Measurements from ENCODE around the gene CCDC93.

GRCh38 chr2:117968722-117969121 lies 45.1 kb downstream of the CCDC93 start:
- TF ChIP-seq POLR2A (IDR thresholded peaks at IDR 0.05; ENCODE audit: low read depth, low read length) (no peak), TAF1 (IDR thresholded peaks at IDR 0.05; ENCODE audit: low read depth, low read length) (no peak), PAX5 (IDR thresholded peaks at IDR 0.05; ENCODE audit: insufficient read depth, low read length, severe bottlenecking) (no peak), POLR2AphosphoS5 (IDR thresholded peaks at IDR 0.05; ENCODE audit: low read depth, low read length) (no peak), POU2F2 (IDR thresholded peaks at IDR 0.05; ENCODE audit: low read depth, low read length) (no peak)
